Nephron (organoid): ENCODE results near the gene SFRP2.

ENCODE experiments used
- H3K27ac Mint-ChIP-seq, 3 experiments: 2 replicates each; pipeline ENCODE4 v1.8.0; 2020; ENCODE audit warnings: mixed read lengths in 3 of 3, mild to moderate bottlenecking in 2 of 3, moderate library complexity in 1 of 3
- H3K27me3 Mint-ChIP-seq: 2 replicates; pipeline ENCODE4 v1.8.0; 2021; ENCODE audit warnings: low read depth, mild to moderate bottlenecking, moderate library complexity, mixed read lengths
- H3K36me3 Mint-ChIP-seq: 2 replicates; pipeline ENCODE4 v1.8.0; 2020; ENCODE audit warnings: low read depth, mixed read lengths
- H3K4me1 Mint-ChIP-seq: 2 replicates; pipeline ENCODE4 v1.8.0; 2020; ENCODE audit warnings: mixed read lengths
- H3K4me3 Mint-ChIP-seq, 3 experiments: 2 replicates each; pipeline ENCODE4 v1.8.0; 2020; ENCODE audit warnings: mild to moderate bottlenecking in 3 of 3, mixed read lengths in 3 of 3, moderate library complexity in 2 of 3
- H3K9me3 Mint-ChIP-seq: 2 replicates; pipeline ENCODE4 v1.8.0; 2020; ENCODE audit warnings: mixed read lengths
- TF ChIP-seq, protein P1 (sequence below), 3 experiments: fragments of 200-600 bp; sonication (generic); IDR thresholded peaks; one replicate each; pipeline ENCODE4 v1.5.0; 2021; ENCODE audit warnings: antibody characterized with exemption in 3 of 3; ENCODE audit not compliant: unreplicated experiment in 3 of 3

SFRP2 gene

DNA sequence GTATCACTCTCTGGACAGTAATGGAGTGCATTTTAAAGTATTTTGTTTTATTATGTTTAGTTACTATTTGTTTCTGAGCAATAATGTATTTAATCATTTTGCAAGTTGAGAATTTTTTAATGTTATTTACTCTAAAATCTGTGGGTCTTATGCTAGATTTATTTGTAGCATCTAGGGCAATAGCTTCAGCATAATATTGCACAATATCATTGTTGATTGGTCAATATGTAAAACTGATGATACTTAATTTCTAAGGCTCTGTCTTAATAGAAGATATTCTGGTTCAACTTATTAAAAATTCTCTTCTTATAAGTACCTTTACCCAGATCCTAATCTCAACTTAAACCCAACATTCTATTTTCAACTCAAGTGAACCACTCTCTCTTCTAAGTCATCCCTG is 11.5 kb downstream of the SFRP2 start:
- H3K27ac Mint-ChIP-seq = no peak overlapping the region
- no peaks in the 10 kb centered on the region for H3K9me3 Mint-ChIP-seq
- H3K36me3 Mint-ChIP-seq = peaks cover 29% of the 10 kb centered on the region
- TF ChIP-seq, protein P1, sequence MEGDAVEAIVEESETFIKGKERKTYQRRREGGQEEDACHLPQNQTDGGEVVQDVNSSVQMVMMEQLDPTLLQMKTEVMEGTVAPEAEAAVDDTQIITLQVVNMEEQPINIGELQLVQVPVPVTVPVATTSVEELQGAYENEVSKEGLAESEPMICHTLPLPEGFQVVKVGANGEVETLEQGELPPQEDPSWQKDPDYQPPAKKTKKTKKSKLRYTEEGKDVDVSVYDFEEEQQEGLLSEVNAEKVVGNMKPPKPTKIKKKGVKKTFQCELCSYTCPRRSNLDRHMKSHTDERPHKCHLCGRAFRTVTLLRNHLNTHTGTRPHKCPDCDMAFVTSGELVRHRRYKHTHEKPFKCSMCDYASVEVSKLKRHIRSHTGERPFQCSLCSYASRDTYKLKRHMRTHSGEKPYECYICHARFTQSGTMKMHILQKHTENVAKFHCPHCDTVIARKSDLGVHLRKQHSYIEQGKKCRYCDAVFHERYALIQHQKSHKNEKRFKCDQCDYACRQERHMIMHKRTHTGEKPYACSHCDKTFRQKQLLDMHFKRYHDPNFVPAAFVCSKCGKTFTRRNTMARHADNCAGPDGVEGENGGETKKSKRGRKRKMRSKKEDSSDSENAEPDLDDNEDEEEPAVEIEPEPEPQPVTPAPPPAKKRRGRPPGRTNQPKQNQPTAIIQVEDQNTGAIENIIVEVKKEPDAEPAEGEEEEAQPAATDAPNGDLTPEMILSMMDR (IDR thresholded peaks at IDR 0.05; ENCODE audit: unreplicated experiment in 3 of 3) = no peak
- H3K4me1 Mint-ChIP-seq = peaks cover 11% of the 10 kb centered on the region
- H3K4me3 Mint-ChIP-seq = no peak overlapping the region
- no peaks in the 10 kb centered on the region for H3K27me3 Mint-ChIP-seq

DNA sequence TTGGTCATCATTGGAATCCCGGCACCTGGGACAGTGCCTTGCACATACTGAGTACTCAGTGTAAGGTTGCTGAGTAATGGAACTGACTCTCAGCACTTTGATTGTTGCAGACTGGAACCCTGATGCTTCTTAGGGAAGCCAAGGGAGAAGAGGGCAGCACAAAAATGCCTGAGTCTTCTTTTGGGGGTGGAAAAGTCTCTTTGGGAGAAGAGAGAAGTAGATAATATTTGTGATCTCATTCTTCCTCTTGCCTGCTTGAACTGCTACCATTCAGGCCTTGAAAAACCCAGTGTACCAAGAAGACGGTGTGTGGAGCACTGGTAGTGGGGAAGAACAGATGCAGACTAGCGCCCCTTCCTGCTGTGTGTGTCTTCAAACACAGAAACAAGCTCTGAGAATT is 12.3 kb downstream of the SFRP2 start:
- Mint-ChIP-seq H3K4me1 (peaks cover 3% of the 10 kb centered on the region), H3K27ac (no peak overlapping the region), H3K9me3 (peaks cover 2% of the 10 kb centered on the region), H3K36me3 (peaks cover 23% of the 10 kb centered on the region), H3K4me3 (no peak overlapping the region), H3K27me3 (no peaks in the 10 kb centered on the region)
- TF ChIP-seq, protein P1 (IDR thresholded peaks at IDR 0.05; ENCODE audit: unreplicated experiment in 3 of 3) = no peak

DNA sequence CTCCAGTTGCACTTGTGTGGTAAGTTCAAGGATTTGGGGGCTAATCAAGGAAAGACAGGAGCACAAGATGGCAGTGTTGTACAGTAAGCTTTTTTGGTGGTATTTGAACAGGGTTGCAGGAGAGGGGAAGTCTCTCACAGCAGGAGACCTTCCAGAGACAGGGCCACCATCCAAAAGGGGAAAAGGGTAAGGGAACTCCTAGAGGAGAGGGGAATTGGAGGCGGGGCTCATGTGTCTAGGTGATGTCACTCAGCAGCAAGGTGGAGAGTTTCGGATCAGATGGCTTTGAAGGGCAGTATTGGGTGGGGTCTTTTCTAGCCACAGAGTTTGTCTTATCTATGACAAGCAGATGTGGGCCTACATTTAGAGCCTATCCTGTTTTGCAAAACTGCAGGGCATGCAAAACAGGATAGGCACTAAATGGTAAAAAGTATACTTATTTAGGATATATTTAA is 15.6 kb downstream of the SFRP2 start:
- H3K9me3 Mint-ChIP-seq = peaks cover 10% of the 10 kb centered on the region
- H3K27me3 Mint-ChIP-seq = no peaks in the 10 kb centered on the region
- TF ChIP-seq, protein P1 (IDR thresholded peaks at IDR 0.05; ENCODE audit: unreplicated experiment in 3 of 3) = no peak
- H3K36me3 Mint-ChIP-seq = peaks cover 2% of the 10 kb centered on the region
- H3K4me3 Mint-ChIP-seq = no peak overlapping the region
- H3K4me1 Mint-ChIP-seq = no peaks in the 10 kb centered on the region
- no peak overlapping the region for H3K27ac Mint-ChIP-seq

DNA sequence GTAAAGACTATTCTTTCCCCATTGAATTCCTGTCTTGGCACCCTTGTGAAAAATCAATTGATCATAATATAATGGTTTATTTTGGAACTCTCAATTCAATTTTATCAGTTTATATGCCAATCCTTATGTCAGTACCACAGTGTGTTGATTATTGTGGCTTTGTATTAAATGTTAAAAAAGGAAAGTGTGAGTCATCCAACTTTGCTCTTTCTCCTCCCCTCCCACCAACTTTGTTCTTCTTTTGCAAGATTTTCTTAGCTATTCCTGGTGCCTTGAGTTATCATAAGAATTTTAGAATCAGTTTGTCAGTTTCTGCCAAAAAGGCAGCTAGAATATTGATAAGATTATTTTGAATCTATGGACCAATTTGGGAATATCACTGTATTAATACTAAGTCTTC is 17.8 kb downstream of the SFRP2 start:
- peaks cover 10% of the 10 kb centered on the region for H3K9me3 Mint-ChIP-seq
- H3K4me1 Mint-ChIP-seq = no peaks in the 10 kb centered on the region
- TF ChIP-seq, protein P1 (IDR thresholded peaks at IDR 0.05; ENCODE audit: unreplicated experiment in 3 of 3) = no peak
- no peaks in the 10 kb centered on the region for H3K27me3 Mint-ChIP-seq
- no peak overlapping the region for H3K27ac Mint-ChIP-seq
- no peak overlapping the region for H3K4me3 Mint-ChIP-seq
- no peaks in the 10 kb centered on the region for H3K36me3 Mint-ChIP-seq

DNA sequence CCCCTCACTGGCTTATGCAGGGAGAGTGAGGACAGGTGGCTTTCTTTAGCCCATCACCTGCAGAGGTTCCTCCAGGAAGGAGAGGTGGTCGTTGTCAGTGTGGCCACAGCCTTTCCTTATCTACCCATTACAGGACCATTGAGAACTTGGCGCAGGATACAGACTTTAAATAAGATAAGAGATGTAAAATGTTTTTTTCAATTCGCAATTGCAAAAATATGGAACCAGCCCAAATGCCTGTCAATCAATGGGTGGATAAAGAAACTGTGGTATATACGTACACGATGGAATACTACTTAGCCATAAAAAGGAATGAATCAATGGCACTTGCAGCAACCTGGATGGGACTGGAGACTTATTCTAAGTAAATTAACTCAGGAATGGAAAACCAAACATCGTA is 22.1 kb downstream of the SFRP2 start:
- peaks cover 11% of the 10 kb centered on the region for H3K4me1 Mint-ChIP-seq
- TF ChIP-seq, protein P1 (IDR thresholded peaks at IDR 0.05; ENCODE audit: unreplicated experiment in 3 of 3) = no peak
- H3K9me3 Mint-ChIP-seq = peaks cover 9% of the 10 kb centered on the region
- no peak overlapping the region for H3K27ac Mint-ChIP-seq
- H3K4me3 Mint-ChIP-seq = no peak overlapping the region
- peaks cover 3% of the 10 kb centered on the region for H3K27me3 Mint-ChIP-seq
- no peaks in the 10 kb centered on the region for H3K36me3 Mint-ChIP-seq

DNA sequence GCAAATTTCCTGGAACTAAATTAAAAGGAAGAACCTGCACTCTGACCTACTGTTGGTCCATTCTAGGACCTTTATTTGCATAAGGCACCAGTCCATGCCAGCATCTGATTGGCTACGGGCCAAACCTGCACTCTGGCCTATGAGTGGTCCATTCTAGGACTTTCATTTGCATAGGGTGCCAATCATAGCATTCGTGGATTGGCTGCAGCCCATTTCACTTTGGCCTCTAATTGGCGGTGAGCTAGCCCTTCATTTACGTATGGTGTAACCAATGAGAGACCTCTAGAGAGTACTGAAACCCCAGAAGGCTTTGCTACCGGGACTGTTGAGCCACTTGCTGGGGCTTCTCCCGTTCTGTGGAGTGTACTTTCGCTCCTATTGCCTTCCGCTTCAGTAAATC is 23.0 kb downstream of the SFRP2 start:
- Mint-ChIP-seq H3K27me3 (peaks cover 3% of the 10 kb centered on the region), H3K4me3 (no peak overlapping the region), H3K27ac (no peak overlapping the region), H3K36me3 (no peaks in the 10 kb centered on the region), H3K9me3 (peaks cover 3% of the 10 kb centered on the region), H3K4me1 (peaks cover 11% of the 10 kb centered on the region)
- TF ChIP-seq, protein P1 (IDR thresholded peaks at IDR 0.05; ENCODE audit: unreplicated experiment in 3 of 3) = no peak
